ENCODE data around the gene KLK1.

KLK1 gene

DNA sequence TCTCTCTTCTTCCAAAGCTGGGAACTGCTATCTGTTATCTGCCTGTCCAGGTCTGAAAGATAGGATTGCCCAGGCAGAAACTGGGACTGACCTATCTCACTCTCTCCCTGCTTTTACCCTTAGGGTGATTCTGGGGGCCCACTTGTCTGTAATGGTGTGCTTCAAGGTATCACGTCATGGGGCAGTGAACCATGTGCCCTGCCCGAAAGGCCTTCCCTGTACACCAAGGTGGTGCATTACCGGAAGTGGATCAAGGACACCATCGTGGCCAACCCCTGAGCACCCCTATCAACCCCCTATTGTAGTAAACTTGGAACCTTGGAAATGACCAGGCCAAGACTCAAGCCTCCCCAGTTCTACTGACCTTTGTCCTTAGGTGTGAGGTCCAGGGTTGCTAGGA, 36.3 kb upstream of the KLK1 start:
- DNase-seq (ENCODE audit: low read depth) = no peak
- TF ChIP-seq, protein P1, sequence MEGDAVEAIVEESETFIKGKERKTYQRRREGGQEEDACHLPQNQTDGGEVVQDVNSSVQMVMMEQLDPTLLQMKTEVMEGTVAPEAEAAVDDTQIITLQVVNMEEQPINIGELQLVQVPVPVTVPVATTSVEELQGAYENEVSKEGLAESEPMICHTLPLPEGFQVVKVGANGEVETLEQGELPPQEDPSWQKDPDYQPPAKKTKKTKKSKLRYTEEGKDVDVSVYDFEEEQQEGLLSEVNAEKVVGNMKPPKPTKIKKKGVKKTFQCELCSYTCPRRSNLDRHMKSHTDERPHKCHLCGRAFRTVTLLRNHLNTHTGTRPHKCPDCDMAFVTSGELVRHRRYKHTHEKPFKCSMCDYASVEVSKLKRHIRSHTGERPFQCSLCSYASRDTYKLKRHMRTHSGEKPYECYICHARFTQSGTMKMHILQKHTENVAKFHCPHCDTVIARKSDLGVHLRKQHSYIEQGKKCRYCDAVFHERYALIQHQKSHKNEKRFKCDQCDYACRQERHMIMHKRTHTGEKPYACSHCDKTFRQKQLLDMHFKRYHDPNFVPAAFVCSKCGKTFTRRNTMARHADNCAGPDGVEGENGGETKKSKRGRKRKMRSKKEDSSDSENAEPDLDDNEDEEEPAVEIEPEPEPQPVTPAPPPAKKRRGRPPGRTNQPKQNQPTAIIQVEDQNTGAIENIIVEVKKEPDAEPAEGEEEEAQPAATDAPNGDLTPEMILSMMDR (IDR thresholded peaks at IDR 0.05; ENCODE audit: control insufficient read depth, extremely low read depth, insufficient read depth) = no peak
- no peak overlapping the region for H3K4me3 ChIP-seq (ENCODE audit: low read depth, low read length)

DNA sequence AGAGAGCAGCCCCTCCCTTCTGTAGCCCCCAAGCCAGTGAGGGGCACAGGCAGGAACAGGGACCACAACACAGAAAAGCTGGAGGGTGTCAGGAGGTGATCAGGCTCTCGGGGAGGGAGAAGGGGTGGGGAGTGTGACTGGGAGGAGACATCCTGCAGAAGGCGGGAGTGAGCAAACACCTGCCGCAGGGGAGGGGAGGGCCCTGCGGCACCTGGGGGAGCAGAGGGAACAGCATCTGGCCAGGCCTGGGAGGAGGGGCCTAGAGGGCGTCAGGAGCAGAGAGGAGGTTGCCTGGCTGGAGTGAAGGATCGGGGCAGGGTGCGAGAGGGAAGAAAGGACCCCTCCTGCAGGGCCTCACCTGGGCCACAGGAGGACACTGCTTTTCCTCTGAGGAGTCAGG, 35.3 kb upstream of the KLK1 start:
- TF ChIP-seq, protein P1 (IDR thresholded peaks at IDR 0.05; ENCODE audit: control insufficient read depth, extremely low read depth, insufficient read depth) = no peak; the same call in 1 of the 2 replicates
- DNase-seq (ENCODE audit: low read depth) = no peak

DNA sequence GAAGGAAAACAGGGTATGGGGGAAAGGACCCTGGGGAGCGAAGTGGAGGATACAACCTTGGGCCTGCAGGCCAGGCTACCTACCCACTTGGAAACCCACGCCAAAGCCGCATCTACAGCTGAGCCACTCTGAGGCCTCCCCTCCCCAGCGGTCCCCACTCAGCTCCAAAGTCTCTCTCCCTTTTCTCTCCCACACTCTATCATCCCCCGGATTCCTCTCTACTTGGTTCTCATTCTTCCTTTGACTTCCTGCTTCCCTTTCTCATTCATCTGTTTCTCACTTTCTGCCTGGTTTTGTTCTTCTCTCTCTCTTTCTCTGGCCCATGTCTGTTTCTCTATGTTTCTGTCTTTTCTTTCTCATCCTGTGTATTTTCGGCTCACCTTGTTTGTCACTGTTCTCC, 33.8 kb upstream of the KLK1 start:
- peak overlapping the region; percentile 66 for H3K4me3 ChIP-seq (ENCODE audit: low read depth, low read length)
- TF ChIP-seq, protein P1 (IDR thresholded peaks at IDR 0.05; ENCODE audit: control insufficient read depth, extremely low read depth, insufficient read depth) = no peak
- no peak for DNase-seq (ENCODE audit: low read depth)

More for the DNA sequence above, 35.3 kb upstream of the KLK1 start:
- peak overlapping the region; percentile 66 for H3K4me3 ChIP-seq (ENCODE audit: low read depth, low read length)

DNA sequence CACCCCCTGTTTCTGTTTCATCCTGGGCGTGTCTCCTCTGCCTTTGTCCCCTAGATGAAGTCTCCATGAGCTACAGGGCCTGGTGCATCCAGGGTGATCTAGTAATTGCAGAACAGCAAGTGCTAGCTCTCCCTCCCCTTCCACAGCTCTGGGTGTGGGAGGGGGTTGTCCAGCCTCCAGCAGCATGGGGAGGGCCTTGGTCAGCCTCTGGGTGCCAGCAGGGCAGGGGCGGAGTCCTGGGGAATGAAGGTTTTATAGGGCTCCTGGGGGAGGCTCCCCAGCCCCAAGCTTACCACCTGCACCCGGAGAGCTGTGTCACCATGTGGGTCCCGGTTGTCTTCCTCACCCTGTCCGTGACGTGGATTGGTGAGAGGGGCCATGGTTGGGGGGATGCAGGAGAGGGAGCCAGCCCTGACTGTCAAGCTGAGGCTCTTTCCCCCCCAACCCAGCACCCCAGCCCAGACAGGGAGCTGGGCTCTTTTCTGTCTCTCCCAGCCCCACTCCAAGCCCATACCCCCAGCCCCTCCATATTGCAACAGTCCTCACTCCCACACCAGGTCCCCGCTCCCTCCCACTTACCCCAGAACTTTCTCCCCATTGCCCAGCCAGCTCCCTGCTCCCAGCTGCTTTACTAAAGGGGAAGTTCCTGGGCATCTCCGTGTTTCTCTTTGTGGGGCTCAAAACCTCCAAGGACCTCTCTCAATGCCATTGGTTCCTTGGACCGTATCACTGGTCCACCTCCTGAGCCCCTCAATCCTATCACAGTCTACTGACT, 31.2 kb upstream of the KLK1 start, which contains the start of gene KLK3:
KLK3 (plus strand) TSS at position 280 of the 775 bp plus-strand sequence; CDS start at position 321, 41 bp downstream.
- H3K4me3 ChIP-seq (ENCODE audit: low read depth, low read length) = peak within 1 kb of the TSS; percentile 66
- peak; percentile 81 for DNase-seq (ENCODE audit: low read depth)
- TF ChIP-seq, protein P1 (IDR thresholded peaks at IDR 0.05; ENCODE audit: control insufficient read depth, extremely low read depth, insufficient read depth) = no peak

DNA sequence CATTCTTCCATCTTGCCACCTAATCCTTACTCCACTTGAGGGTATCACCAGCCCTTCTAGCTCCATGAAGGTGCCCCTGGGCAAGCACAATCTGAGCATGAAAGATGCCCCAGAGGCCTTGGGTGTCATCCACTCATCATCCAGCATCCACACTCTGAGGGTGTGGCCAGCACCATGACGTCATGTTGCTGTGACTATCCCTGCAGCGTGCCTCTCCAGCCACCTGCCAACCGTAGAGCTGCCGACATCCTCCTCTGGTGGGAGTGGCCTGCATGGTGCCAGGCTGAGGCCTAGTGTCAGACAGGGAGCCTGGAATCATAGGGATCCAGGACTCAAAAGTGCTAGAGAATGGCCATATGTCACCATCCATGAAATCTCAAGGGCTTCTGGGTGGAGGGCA, 28.0 kb upstream of the KLK1 start:
- peak; percentile 94 for DNase-seq (ENCODE audit: low read depth)
- TF ChIP-seq, protein P1 (IDR thresholded peaks at IDR 0.05; ENCODE audit: control insufficient read depth, extremely low read depth, insufficient read depth) = no peak
- no peak overlapping the region for H3K4me3 ChIP-seq (ENCODE audit: low read depth, low read length)

DNA sequence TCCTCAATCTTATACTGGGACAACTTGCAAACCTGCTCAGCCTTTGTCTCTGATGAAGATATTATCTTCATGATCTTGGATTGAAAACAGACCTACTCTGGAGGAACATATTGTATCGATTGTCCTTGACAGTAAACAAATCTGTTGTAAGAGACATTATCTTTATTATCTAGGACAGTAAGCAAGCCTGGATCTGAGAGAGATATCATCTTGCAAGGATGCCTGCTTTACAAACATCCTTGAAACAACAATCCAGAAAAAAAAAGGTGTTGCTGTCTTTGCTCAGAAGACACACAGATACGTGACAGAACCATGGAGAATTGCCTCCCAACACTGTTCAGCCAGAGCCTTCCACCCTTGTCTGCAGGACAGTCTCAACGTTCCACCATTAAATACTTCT, 27.2 kb upstream of the KLK1 start:
- no peak overlapping the region for H3K4me3 ChIP-seq (ENCODE audit: low read depth, low read length)
- TF ChIP-seq, protein P1 (IDR thresholded peaks at IDR 0.05; ENCODE audit: control insufficient read depth, extremely low read depth, insufficient read depth) = no peak
- peak; percentile 98 for DNase-seq (ENCODE audit: low read depth)
